ENCODE results near the gene BANF1. TPM values are rescaled to one million over a fixed set of nuclear protein-coding genes. Genes with fewer than 3 reads are reported as not detected.

Gene BANF1
- total RNA-seq, 1 donor from 2014 or later = 163 TPM

GRCh38 chr11:66047541-66048365 lies 45.5 kb downstream of the BANF1 start:
- H3K4me3 Mint-ChIP-seq (ENCODE audit: unreplicated experiment) = peak overlapping the region; percentile 34
- no peaks in the 10 kb centered on the region for H3K9me3 Mint-ChIP-seq (ENCODE audit: unreplicated experiment)
- no peak for TF ChIP-seq CTCF (IDR thresholded peaks at IDR 0.05; ENCODE audit: unreplicated experiment)
- no peak for DNase-seq (ENCODE audit: low spot score)
- peaks cover 6% of the 10 kb centered on the region for H3K36me3 Mint-ChIP-seq (ENCODE audit: low read depth, unreplicated experiment)
- no peak overlapping the region for H3K27ac Mint-ChIP-seq (ENCODE audit: unreplicated experiment)
- peaks cover 11% of the 10 kb centered on the region for H3K4me1 Mint-ChIP-seq (ENCODE audit: unreplicated experiment)
- H3K27me3 Mint-ChIP-seq (ENCODE audit: unreplicated experiment) = peaks cover 13% of the 10 kb centered on the region

- Mint-ChIP-seq H3K36me3 (ENCODE audit: low read depth, unreplicated experiment) (peaks cover 12% of the 10 kb centered on the region), H3K27me3 (ENCODE audit: unreplicated experiment) (peaks cover 18% of the 10 kb centered on the region), H3K4me1 (ENCODE audit: unreplicated experiment) (peaks cover 18% of the 10 kb centered on the region), H3K9me3 (ENCODE audit: unreplicated experiment) (no peaks in the 10 kb centered on the region), H3K27ac (ENCODE audit: unreplicated experiment) (no peak within 1 kb of the TSS), H3K4me3 (ENCODE audit: unreplicated experiment) (peak within 1 kb of the TSS; percentile 34)
- no peak for DNase-seq (ENCODE audit: low spot score)
- no peak for TF ChIP-seq CTCF (IDR thresholded peaks at IDR 0.05; ENCODE audit: unreplicated experiment)
These were observed 46.4 kb downstream of the BANF1 start, which contains the start of gene GAL3ST3 for GRCh38 chr11:66048547-66049323. GAL3ST3 (minus strand) TSS chr11:66049161; CDS start chr11:66045415, 3,746 bp downstream.

GRCh38 chr11:66050581-66051231 lies 48.4 kb downstream of the BANF1 start:
- Mint-ChIP-seq H3K4me1 (ENCODE audit: unreplicated experiment) (peaks cover 22% of the 10 kb centered on the region), H3K27ac (ENCODE audit: unreplicated experiment) (peak overlapping the region; percentile 70), H3K9me3 (ENCODE audit: unreplicated experiment) (no peaks in the 10 kb centered on the region), H3K36me3 (ENCODE audit: low read depth, unreplicated experiment) (peaks cover 22% of the 10 kb centered on the region), H3K27me3 (ENCODE audit: unreplicated experiment) (peaks cover 14% of the 10 kb centered on the region), H3K4me3 (ENCODE audit: unreplicated experiment) (peak overlapping the region; percentile 92)
- TF ChIP-seq CTCF (IDR thresholded peaks at IDR 0.05; ENCODE audit: unreplicated experiment) = no peak
- no peak for DNase-seq (ENCODE audit: low spot score)

DNA sequence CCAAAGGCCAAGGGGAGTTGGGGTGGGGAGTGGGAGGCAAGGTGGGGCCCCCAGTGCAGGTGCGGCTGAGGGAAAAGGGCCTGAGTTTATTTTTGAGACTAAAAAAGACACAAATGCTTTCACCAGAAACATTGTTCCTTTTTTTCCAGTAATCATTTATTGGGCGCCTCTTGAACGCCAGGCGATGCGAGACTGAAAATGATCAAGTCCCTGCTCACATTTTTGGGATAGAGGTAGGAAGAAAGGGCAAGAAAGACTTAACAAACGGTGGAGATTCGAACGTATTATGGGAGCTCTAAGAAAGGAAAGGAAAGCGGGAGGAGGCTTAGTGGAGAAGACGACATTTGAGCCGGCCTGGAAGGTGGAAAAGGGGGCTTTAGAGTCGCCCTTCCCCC lies 49.1 kb downstream of the BANF1 start:
- H3K9me3 Mint-ChIP-seq (ENCODE audit: unreplicated experiment) = no peaks in the 10 kb centered on the region
- TF ChIP-seq CTCF (IDR thresholded peaks at IDR 0.05; ENCODE audit: unreplicated experiment) = no peak
- H3K36me3 Mint-ChIP-seq (ENCODE audit: low read depth, unreplicated experiment) = peaks cover 23% of the 10 kb centered on the region
- no peak for DNase-seq (ENCODE audit: low spot score)
- H3K27me3 Mint-ChIP-seq (ENCODE audit: unreplicated experiment) = peaks cover 14% of the 10 kb centered on the region
- H3K27ac Mint-ChIP-seq (ENCODE audit: unreplicated experiment) = peak overlapping the region; percentile 93
- H3K4me1 Mint-ChIP-seq (ENCODE audit: unreplicated experiment) = peaks cover 22% of the 10 kb centered on the region
- H3K4me3 Mint-ChIP-seq (ENCODE audit: unreplicated experiment) = peak overlapping the region; percentile 92
